ENCODE results near the gene OTOS. TPM values are rescaled to one million over a fixed set of nuclear protein-coding genes. Genes with fewer than 3 reads are reported as not detected.

OTOS gene
- total and polyA plus RNA-seq, 2 of the 13 experiments (the other 11 are each of a cell fraction or from before 2014, with no cell fraction given): not detected

- Histone ChIP-seq H3K4me1 (ENCODE audit: insufficient read depth, low read length) (peaks cover 36% of the 10 kb centered on the region), H4K20me1 (ENCODE audit: insufficient read depth, low read length) (no peaks in the 10 kb centered on the region), H3K27ac (ENCODE audit: extremely low read length, insufficient read depth, low read length) (no peak overlapping the region), H3K36me3 (replicated peaks in 1 of 2; ENCODE audit: control insufficient read depth in 1 of 2, insufficient read depth in 2 of 2, low read length in 2 of 2) (peaks cover 2 to 10% of the 10 kb centered on the region in 2 experiments; a peak in 2 of 5 replicates), H2AFZ (ENCODE audit: low read length) (peak overlapping the region; percentile 47), H3K9me3 (ENCODE audit: low read length) (no peaks in the 10 kb centered on the region), H3K4me3 (replicated peaks in 1 of 3; ENCODE audit: insufficient read depth in 1 of 3, low read depth in 2 of 3, low read length in 3 of 3) (no peak overlapping the region), H3K27me3 (ENCODE audit: control insufficient read depth in 1 of 2, insufficient read depth in 2 of 2, low read length in 2 of 2) (peaks cover 8 to 59% of the 10 kb centered on the region in 2 experiments; a peak in 4 of 5 replicates), H3K4me2 (ENCODE audit: low read depth, low read length) (no peak overlapping the region), H3K79me2 (ENCODE audit: insufficient read depth, low read length) (peaks cover 23% of the 10 kb centered on the region), H3K9ac (ENCODE audit: insufficient read depth, low read depth, low read length) (no peak overlapping the region)
- POLR2A ChIA-PET: no interaction called here
- 75% methylated on average over 19 of the region's 19 CpGs for WGBS (ENCODE audit: low lambda C conversion rate)
- intact Hi-C loops (cut with micrococcal nuclease; ENCODE audit: unreplicated experiment): no loop called here
- in situ Hi-C loops (cut with HindIII; ENCODE audit: extremely low pct_ligation_motif_present, low pct_unique_long_range_greater_than_20kb): loop anchor here (10.0 kb wide), 1 partner anchor 203 kb away; no protein-coding TSS in a partner anchor
- ATAC-seq (no peak), DNase-seq (ENCODE audit: low spot score) (no peak), FAIRE-seq (no peak)
- TF ChIP-seq RAD51 (IDR thresholded peaks at IDR 0.05; ENCODE audit: borderline replicate concordance): no peak
- 0 out of 2 replicates have a peak, but pooled peaks have one; percentile 37 for TF ChIP-seq ZNF253 (CRISPR knock-in tag; IDR thresholded peaks at IDR 0.05; ENCODE audit: borderline replicate concordance)
- CTCF ChIA-PET (ENCODE audit: low intra/inter-chr PET ratio, low total read pairs): no interaction called here
- BruUV-seq (replicated peaks): no TSS peak
Measured at GRCh38 chr2:240137596-240138253, 2.7 kb downstream of the OTOS start.

DNA sequence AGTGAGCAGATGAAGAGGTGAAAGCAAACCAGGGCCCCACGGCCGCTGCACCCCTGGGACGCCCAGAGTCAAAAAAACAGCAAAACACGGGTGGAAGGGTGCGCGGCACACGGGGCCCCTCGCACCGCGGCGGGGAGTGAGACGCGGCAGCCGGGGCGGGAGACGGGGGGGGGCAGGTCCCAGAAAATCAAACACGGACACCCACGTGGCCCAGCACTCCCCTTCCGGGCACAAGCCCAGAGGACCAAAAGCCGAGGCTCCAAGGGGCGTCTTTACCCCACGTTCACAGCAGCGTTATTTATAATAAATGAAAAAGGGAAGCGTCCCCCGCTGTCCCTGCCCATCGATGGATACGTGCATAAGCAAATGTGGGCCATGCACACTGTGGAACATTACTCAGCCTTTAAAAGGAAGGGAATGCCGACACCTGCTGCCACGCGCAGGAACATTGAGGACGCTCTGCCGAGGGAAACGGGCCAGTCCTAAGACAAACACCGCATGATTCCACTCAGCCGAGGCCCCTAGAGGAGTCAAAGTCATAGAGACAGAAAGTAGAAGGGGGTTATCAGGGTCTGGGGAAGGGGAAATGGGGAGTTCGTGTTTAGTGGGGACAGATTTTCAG lies 3.7 kb downstream of the OTOS start:
- H3K4me1 ChIP-seq (ENCODE audit: insufficient read depth, low read length): peaks cover 36% of the 10 kb centered on the region
- peak overlapping the region; percentile 99 to 100 (median 99) for H3K4me3 ChIP-seq (replicated peaks in 1 of 3; ENCODE audit: insufficient read depth in 1 of 3, low read depth in 2 of 3, low read length in 3 of 3)
- WGBS (ENCODE audit: low lambda C conversion rate): 47% methylated on average over 36 of the region's 36 CpGs
- peak overlapping the region; percentile 97 for H3K9ac ChIP-seq (ENCODE audit: insufficient read depth, low read depth, low read length)
- H4K20me1 ChIP-seq (ENCODE audit: insufficient read depth, low read length): no peaks in the 10 kb centered on the region
- DNase-seq (ENCODE audit: low spot score) (no peak), FAIRE-seq (no peak), ATAC-seq (no peak)
- intact Hi-C loops (cut with micrococcal nuclease; ENCODE audit: unreplicated experiment): no loop called here
- ChIA-PET POLR2A (no interaction called here), CTCF (ENCODE audit: low intra/inter-chr PET ratio, low total read pairs) (no interaction called here)
- in situ Hi-C loops (cut with HindIII; ENCODE audit: extremely low pct_ligation_motif_present, low pct_unique_long_range_greater_than_20kb): loop anchor here (10.0 kb wide), 1 partner anchor 202 kb away; no protein-coding TSS in a partner anchor
- H3K4me2 ChIP-seq (ENCODE audit: low read depth, low read length): peak overlapping the region; percentile 85
- H3K9me3 ChIP-seq (ENCODE audit: low read length): no peaks in the 10 kb centered on the region
- peaks cover 23% of the 10 kb centered on the region for H3K79me2 ChIP-seq (ENCODE audit: insufficient read depth, low read length)
- H3K27ac ChIP-seq (ENCODE audit: extremely low read length, insufficient read depth, low read length): no peak overlapping the region
- peaks cover 4 to 20% of the 10 kb centered on the region in 2 experiments; a peak in 4 of 5 replicates for H3K36me3 ChIP-seq (replicated peaks in 1 of 2; ENCODE audit: control insufficient read depth in 1 of 2, insufficient read depth in 2 of 2, low read length in 2 of 2)
- peak overlapping the region; percentile 47 for H2AFZ ChIP-seq (ENCODE audit: low read length)
- peaks cover 7 to 51% of the 10 kb centered on the region in 2 experiments; a peak in 4 of 5 replicates for H3K27me3 ChIP-seq (ENCODE audit: control insufficient read depth in 1 of 2, insufficient read depth in 2 of 2, low read length in 2 of 2)
- BruUV-seq (replicated peaks): no TSS peak
- TF ChIP-seq ZNF616 (CRISPR knock-in tag; IDR thresholded peaks at IDR 0.05; ENCODE audit: low read depth) (no peak), MAX (IDR thresholded peaks at IDR 0.05) (0 out of 2 replicates have a peak, but pooled peaks have one; percentile 15), IRF1 (CRISPR knock-in tag; IDR thresholded peaks at IDR 0.05; ENCODE audit: low read depth) (0 out of 2 replicates have a peak, but pooled peaks have one; percentile 9), FOXO1 (CRISPR knock-in tag; IDR thresholded peaks at IDR 0.05) (no peak), ZNF230 (CRISPR knock-in tag; IDR thresholded peaks at IDR 0.05) (0 out of 2 replicates have a peak, but pooled peaks have one; percentile 17), SNAPC4 (CRISPR knock-in tag; IDR thresholded peaks at IDR 0.05) (0 out of 2 replicates have a peak, but pooled peaks have one; percentile 47), PTBP1 (IDR thresholded peaks at IDR 0.05; ENCODE audit: low read depth, low read length, poor library complexity, severe bottlenecking) (peak; percentile 52), SRSF1 (optimal IDR thresholded peaks at IDR 0.05; ENCODE audit: low read depth, low read length) (peak; percentile 9)
